Neural progenitor cell (in vitro differentiated cells): ENCODE measurements around the gene ARL16.

ENCODE experiments used
- EZH2 ChIP-seq: fragments of 200-600 bp; sonication (generic); IDR thresholded peaks from 2 replicates; pipeline ENCODE4 v1.6.1; 2017; ENCODE audit warnings: antibody characterized with exemption, mild to moderate bottlenecking, moderate library complexity
- EZH2phosphoT487 ChIP-seq: fragments of 200-600 bp; sonication (generic); IDR thresholded peaks from 2 replicates; pipeline ENCODE4 v1.6.1; 2017; ENCODE audit warnings: antibody characterized with exemption
- TF ChIP-seq, protein P1 (sequence below): fragments of 200-600 bp; sonication (generic); IDR thresholded peaks from 2 replicates; pipeline ENCODE4 v1.5.1; 2017; ENCODE audit warnings: antibody characterized with exemption, mild to moderate bottlenecking

DNA sequence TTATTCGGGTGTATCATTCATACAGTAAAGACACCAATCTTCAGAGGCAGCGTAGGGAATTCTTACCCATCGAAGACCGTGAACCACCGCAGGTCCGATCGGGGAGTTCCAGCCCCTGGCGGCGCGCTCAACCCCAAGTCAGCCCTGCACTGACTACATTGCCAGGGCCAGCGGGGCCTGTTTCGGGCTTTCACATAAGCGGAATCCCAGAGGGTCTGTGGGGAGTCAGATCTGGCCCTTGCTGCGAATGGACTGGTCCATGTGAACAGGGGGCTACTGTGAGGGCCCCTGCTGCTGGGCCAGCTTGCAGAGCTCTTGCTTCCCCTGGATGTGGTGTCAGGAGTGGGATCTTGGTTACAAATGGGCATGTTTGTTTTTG is 34.9 kb downstream of the ARL16 start:
- TF ChIP-seq, protein P1, sequence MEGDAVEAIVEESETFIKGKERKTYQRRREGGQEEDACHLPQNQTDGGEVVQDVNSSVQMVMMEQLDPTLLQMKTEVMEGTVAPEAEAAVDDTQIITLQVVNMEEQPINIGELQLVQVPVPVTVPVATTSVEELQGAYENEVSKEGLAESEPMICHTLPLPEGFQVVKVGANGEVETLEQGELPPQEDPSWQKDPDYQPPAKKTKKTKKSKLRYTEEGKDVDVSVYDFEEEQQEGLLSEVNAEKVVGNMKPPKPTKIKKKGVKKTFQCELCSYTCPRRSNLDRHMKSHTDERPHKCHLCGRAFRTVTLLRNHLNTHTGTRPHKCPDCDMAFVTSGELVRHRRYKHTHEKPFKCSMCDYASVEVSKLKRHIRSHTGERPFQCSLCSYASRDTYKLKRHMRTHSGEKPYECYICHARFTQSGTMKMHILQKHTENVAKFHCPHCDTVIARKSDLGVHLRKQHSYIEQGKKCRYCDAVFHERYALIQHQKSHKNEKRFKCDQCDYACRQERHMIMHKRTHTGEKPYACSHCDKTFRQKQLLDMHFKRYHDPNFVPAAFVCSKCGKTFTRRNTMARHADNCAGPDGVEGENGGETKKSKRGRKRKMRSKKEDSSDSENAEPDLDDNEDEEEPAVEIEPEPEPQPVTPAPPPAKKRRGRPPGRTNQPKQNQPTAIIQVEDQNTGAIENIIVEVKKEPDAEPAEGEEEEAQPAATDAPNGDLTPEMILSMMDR: no peak
- no peak for TF ChIP-seq EZH2
- TF ChIP-seq EZH2phosphoT487: no peak
